GM12801 (cell line): ENCODE data around the gene EVC.

Experiments
- CTCF ChIP-seq: IDR thresholded peaks from one replicate; pipeline ENCODE4 v1.5.1; 2011; ENCODE audit warnings: control low read depth; ENCODE audit not compliant: insufficient read length; ENCODE audit errors: extremely low read depth

The EVC gene

GRCh38 chr4:5712931-5713330 lies 1.9 kb downstream of the EVC start:
- TF ChIP-seq CTCF = no peak

GRCh38 chr4:5713861-5714260 lies 2.9 kb downstream of the EVC start:
- no peak for TF ChIP-seq CTCF

- TF ChIP-seq CTCF = no peak
Observed at GRCh38 chr4:5715357-5715756, 4.4 kb downstream of the EVC start.

- no peak for TF ChIP-seq CTCF
Observed at GRCh38 chr4:5716391-5716790, 5.4 kb downstream of the EVC start.

GRCh38 chr4:5717449-5718158 lies 6.6 kb downstream of the EVC start:
- TF ChIP-seq CTCF = no peak

GRCh38 chr4:5718411-5718810 lies 7.4 kb downstream of the EVC start:
- TF ChIP-seq CTCF = no peak

GRCh38 chr4:5719350-5720055 lies 8.5 kb downstream of the EVC start:
- TF ChIP-seq CTCF = no peak
